GM12878 (cell line): ENCODE data around the gene MRPL55. TPM values are rescaled to one million over a fixed set of nuclear protein-coding genes. Genes with fewer than 3 reads are reported as not detected.

ENCODE experiments used
- ATAC-seq: fragments of 200-7000 bp; cut with Tn5 transposase; 3 replicates; pipeline ENCODE4 v1.9.1; 2020; ENCODE audit warnings: mild to moderate bottlenecking, moderate library complexity
- BruUV-seq: library from RNA; stranded (reverse); fragments of 400-500 nt; replicated peaks from 2 replicates; lab custom pipeline; 2021; lab: Mats Ljungman, UMichigan
- CTCF ChIA-PET: fragments of 300-600 bp; sonication (Branson Sonifier 250); formaldehyde crosslinking; extraction: SDS; loops from one replicate; lab custom pipeline; 2021; ENCODE audit warnings: inconsistent platforms; lab: Yijun Ruan, JAX
- POLR2A ChIA-PET: fragments of 350-600 bp; formaldehyde crosslinking; extraction: SDS; loops from one replicate; lab custom pipeline; 2021; ENCODE audit warnings: inconsistent platforms; lab: Charles Lee
- RAD21 ChIA-PET: fragments of 300-600 bp; sonication (Branson Sonifier 250); formaldehyde crosslinking; loops from one replicate; lab custom pipeline; 2023; ENCODE audit warnings: antibody characterized with exemption; ENCODE audit not compliant: unreplicated experiment; lab: Charles Lee
- SMC1A ChIA-PET: fragments of 300-600 bp; sonication (Branson Sonifier 250); formaldehyde crosslinking; loops from one replicate; lab custom pipeline; 2023; ENCODE audit not compliant: unreplicated experiment, uncharacterized antibody; lab: Charles Lee
- DNase-seq: peaks from one replicate; pipeline ENCODE4 v3.0.0-alpha.2; 2011; ENCODE audit warnings: low read depth, low spot score
- FAIRE-seq: peaks from 3 replicates; lab custom pipeline; 2011; peaks lifted over from hg19 to GRCh38; lab: Jason Lieb, UNC
- H2AFZ ChIP-seq: 2 replicates; pipeline ENCODE4 v1.6.0; 2011; ENCODE audit warnings: low read depth, low read length, control low read depth; ENCODE audit not compliant: control insufficient read depth
- H3K27ac ChIP-seq: 2 replicates; pipeline ENCODE4 v1.5.1; 2011; ENCODE audit warnings: control low read depth; ENCODE audit not compliant: control insufficient read depth, insufficient read depth
- H3K27me3 ChIP-seq, 2 experiments: replicated peaks in 1 of 2; 2 replicates each; pipeline versions ENCODE4 v1.6.0 to v1.6.1; 2011; ENCODE audit warnings: low read length in 1 of 2; ENCODE audit not compliant: control insufficient read depth in 2 of 2, insufficient read depth in 2 of 2
- H3K36me3 ChIP-seq, 2 experiments: 2 replicates each; pipeline ENCODE4 v1.5.1; 2011; ENCODE audit warnings: low read length in 1 of 2; ENCODE audit not compliant: control insufficient read depth in 2 of 2, insufficient read depth in 2 of 2
- H3K4me1 ChIP-seq: 2 replicates; pipeline ENCODE4 v1.6.1; 2011; ENCODE audit warnings: mild to moderate bottlenecking, low read length, moderate library complexity, mixed read lengths; ENCODE audit not compliant: control insufficient read depth, insufficient read depth
- H3K4me2 ChIP-seq: 2 replicates; pipeline ENCODE4 v1.6.0; 2011; ENCODE audit warnings: control low read depth; ENCODE audit not compliant: control insufficient read depth, insufficient read depth
- H3K4me3 ChIP-seq: fragments of 200-600 bp; sonication (generic); 2 replicates; pipeline ENCODE4 v1.5.1; 2016
- H3K79me2 ChIP-seq: 2 replicates; pipeline ENCODE4 v1.6.0; 2011; ENCODE audit warnings: low read length; ENCODE audit not compliant: control insufficient read depth, insufficient read depth
- H3K9ac ChIP-seq: 2 replicates; pipeline ENCODE4 v1.8.0; 2011; ENCODE audit warnings: low read length, control low read depth, mixed read lengths; ENCODE audit not compliant: control insufficient read depth, insufficient read depth
- H3K9me3 ChIP-seq: replicated peaks from 3 replicates; pipeline ENCODE4 v1.5.1; 2011; ENCODE audit warnings: mild to moderate bottlenecking, low read length; ENCODE audit not compliant: control insufficient read depth, insufficient read depth
- H4K20me1 ChIP-seq: 2 replicates; pipeline ENCODE4 v1.6.0; 2011; ENCODE audit not compliant: control insufficient read depth, insufficient read depth
- POLR2A ChIP-seq: IDR thresholded peaks from 2 replicates; pipeline ENCODE4 v1.6.1; 2011; ENCODE audit warnings: low read depth, mild to moderate bottlenecking, low read length
- POLR2AphosphoS5 ChIP-seq: IDR thresholded peaks from 2 replicates; pipeline ENCODE4 v1.6.1; 2011; ENCODE audit warnings: mild to moderate bottlenecking, low read length, inconsistent platforms
- WGBS: methylation state at CpG from one replicate; pipeline ENCODE4 v1.1.6; 2016; ENCODE audit warnings: low lambda C conversion rate; ENCODE audit not compliant: insufficient replicate concordance, insufficient coverage; ENCODE audit errors: missing lambda C conversion rate; 5-methylcytosine and 5-hydroxymethylcytosine counted together
- in situ Hi-C: fragments of 300-500 bp; cut with MboI; formaldehyde crosslinking; loops from 9 replicates; pipeline ENCODE4 v1.14.3; 2018; ENCODE audit warnings: mixed read lengths
- intact Hi-C: fragments of 100-400 bp; cut with micrococcal nuclease; formaldehyde crosslinking; loops from one replicate; pipeline ENCODE4 v1.14.2; 2022; ENCODE audit not compliant: unreplicated experiment
- polyA plus RNA-seq, 11 experiments: library from polyadenylated mRNA; depleted of rRNA in 4 of 11; unstranded in 6 of 11; stranded (reverse) in 5 of 11; fragments of >200 nt; fragmentation: Nextera tagmentation in 4 of 11; fragmentation: Illumina TruSeq in 1 of 11; extraction: Ambion mirVana in 4 of 11; extraction: Trizol in 1 of 11; gene quantifications; 1 replicate in 1 of 11; 2 replicates in 10 of 11; pipeline versions ENCODE4 v1.2.1 to v1.2.3, GENCODE V29; 2011 to 2016; ENCODE audit warnings: inconsistent platforms in 2 of 11, missing spikeins in 2 of 11, low read depth in 1 of 11
- total RNA-seq, 4 experiments: library from RNA; depleted of rRNA in 3 of 4; stranded (reverse); fragments of >200 nt in 3 of 4; fragmentation: Illumina TruSeq in 1 of 4; extraction: Trizol in 1 of 4; gene quantifications; 2 replicates each; pipeline versions ENCODE4 v1.2.1 to v1.2.3, GENCODE V29; 2013 to 2021
- TF ChIP-seq, protein P1 (sequence below): IDR thresholded peaks from 2 replicates; pipeline ENCODE4 v1.6.1; 2012; ENCODE audit warnings: mild to moderate bottlenecking, low read depth, low read length

Gene MRPL55
- total and polyA plus RNA-seq, 10 of the 15 experiments (the other 5 are each of a cell fraction or from before 2014, with no cell fraction given): 15.1 to 143 (median 55.8) TPM

DNA sequence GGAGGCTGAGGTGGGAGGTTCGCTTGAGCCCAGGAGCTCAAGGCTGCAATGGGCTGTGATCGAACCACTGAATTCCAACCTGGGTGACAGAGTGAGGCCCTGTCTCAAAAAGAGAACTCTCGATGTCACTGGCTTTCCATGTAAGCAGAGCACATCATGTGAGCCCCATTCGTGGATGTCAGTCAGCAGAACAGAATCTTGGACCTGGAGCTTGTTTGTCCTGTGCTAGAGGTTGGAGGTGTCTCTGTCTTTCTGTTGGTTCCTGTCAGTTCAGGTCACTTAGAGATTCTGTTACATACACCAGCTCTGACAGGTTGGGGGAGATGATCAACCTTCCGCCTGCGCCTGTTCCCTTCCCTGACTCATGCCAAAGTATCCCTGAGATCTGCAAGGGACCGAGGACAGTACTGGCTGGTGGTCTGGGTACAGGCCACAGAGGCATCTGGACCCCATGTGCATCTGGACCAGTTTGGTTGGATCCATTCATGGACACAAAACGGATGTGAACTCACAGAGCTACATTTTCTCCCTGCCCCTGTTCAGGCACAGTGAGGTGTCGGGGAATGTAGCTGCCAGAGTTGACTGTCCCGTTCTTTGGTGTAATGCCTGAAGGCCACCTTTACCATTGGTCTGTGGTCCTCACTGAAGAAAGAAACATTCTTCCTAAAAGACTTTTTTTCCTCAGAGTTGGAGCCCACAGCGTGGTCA, 16.6 kb downstream of the MRPL55 start:
- ChIA-PET POLR2A (no interaction called here), SMC1A (interaction anchor here (0.6 to 0.9 kb wide), 2 partner anchors 8 to 307 kb away, joined by 3 to 4 read pairs; no protein-coding TSS in a partner anchor)
- in situ Hi-C loops: no loop called here
- Histone ChIP-seq H3K4me1 (peaks cover 34% of the 10 kb centered on the region), H3K9ac (no peak overlapping the region), H3K27me3 (no peaks in the 10 kb centered on the region), H3K79me2 (peaks cover 98% of the 10 kb centered on the region), H4K20me1 (peaks cover 75% of the 10 kb centered on the region), H3K27ac (no peak overlapping the region)
- no peak for FAIRE-seq
- 92% methylated on average over 11 of the region's 11 CpGs for WGBS
- TF ChIP-seq, protein P1, sequence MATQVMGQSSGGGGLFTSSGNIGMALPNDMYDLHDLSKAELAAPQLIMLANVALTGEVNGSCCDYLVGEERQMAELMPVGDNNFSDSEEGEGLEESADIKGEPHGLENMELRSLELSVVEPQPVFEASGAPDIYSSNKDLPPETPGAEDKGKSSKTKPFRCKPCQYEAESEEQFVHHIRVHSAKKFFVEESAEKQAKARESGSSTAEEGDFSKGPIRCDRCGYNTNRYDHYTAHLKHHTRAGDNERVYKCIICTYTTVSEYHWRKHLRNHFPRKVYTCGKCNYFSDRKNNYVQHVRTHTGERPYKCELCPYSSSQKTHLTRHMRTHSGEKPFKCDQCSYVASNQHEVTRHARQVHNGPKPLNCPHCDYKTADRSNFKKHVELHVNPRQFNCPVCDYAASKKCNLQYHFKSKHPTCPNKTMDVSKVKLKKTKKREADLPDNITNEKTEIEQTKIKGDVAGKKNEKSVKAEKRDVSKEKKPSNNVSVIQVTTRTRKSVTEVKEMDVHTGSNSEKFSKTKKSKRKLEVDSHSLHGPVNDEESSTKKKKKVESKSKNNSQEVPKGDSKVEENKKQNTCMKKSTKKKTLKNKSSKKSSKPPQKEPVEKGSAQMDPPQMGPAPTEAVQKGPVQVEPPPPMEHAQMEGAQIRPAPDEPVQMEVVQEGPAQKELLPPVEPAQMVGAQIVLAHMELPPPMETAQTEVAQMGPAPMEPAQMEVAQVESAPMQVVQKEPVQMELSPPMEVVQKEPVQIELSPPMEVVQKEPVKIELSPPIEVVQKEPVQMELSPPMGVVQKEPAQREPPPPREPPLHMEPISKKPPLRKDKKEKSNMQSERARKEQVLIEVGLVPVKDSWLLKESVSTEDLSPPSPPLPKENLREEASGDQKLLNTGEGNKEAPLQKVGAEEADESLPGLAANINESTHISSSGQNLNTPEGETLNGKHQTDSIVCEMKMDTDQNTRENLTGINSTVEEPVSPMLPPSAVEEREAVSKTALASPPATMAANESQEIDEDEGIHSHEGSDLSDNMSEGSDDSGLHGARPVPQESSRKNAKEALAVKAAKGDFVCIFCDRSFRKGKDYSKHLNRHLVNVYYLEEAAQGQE: no peak
- TF ChIP-seq POLR2AphosphoS5 (peak; percentile 66; the same call in 1 of the 2 replicates), POLR2A (peak; percentile 18; the same call in 1 of the 2 replicates)
- TF ChIP-seq, all 136 proteins: peak for 2
- intact Hi-C loops: no loop called here
- H3K4me2 ChIP-seq: no peak overlapping the region
- no TSS peak for BruUV-seq
- peaks cover 26% of the 10 kb centered on the region; the same call in 2 of the 3 replicates for H3K9me3 ChIP-seq
- peaks cover 29 to 30% of the 10 kb centered on the region in 2 experiments; a peak in 3 of 4 replicates for H3K36me3 ChIP-seq
- no peak overlapping the region for H3K4me3 ChIP-seq
- RAD21 ChIA-PET: interaction anchor here (1.4 kb wide), 1 partner anchor 9 kb away, joined by 3 read pairs; no protein-coding TSS in a partner anchor
- CTCF ChIA-PET: interaction anchor here (2.5 kb wide), 1 partner anchor 93 kb away, joined by 13 read pairs; no protein-coding TSS in a partner anchor
- DNase-seq (no peak), ATAC-seq (no peak)
- H2AFZ ChIP-seq: no peak overlapping the region
